ENCODE data around the gene NKX1-1.

NKX1-1 gene

DNA sequence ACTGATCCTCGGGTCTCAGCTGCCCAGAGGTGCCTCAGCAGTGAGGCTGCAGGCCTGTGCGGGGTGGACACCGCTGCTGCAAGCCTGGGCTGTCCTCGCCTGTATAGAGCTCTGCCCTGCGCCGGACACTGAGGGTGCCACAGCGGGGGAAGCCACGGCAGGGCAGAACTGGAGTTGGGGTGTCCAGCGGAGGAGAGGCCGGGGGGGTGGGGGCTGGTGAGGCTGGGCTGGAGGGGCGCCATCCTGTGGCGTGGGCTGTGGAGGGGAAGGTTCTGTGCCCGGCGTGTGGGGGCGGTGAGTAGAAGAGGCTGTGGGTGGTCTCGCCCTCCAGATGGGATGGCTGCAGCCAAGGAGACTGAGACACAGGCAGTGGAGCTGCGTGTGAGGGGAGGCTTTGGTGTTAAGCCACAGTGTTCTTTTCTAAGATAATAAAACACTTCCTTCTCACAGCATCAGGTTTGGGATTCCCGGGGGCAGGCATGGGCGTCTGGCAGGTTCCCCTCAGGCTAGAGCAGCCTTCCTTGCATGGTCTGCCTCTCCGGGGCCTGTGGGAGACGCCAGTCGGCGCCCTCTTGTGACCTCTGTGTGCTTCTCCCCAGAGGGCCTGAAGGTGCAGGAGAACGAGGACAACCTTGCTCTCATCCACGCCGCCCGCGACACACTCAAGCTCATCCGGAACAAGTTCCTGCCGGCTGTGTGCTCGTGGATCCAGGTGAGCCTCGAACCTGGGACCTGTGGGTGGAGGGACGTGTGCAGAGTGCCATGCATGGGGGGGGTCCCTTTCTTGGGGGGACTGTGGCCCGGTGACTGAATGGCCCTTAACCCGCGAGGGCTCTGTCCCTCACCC, 51.9 kb downstream of the NKX1-1 start:
- no peak overlapping the region for H3K4me3 ChIP-seq (ENCODE audit: low read length)
- no peak for DNase-seq (ENCODE audit: low read depth, low spot score)

DNA sequence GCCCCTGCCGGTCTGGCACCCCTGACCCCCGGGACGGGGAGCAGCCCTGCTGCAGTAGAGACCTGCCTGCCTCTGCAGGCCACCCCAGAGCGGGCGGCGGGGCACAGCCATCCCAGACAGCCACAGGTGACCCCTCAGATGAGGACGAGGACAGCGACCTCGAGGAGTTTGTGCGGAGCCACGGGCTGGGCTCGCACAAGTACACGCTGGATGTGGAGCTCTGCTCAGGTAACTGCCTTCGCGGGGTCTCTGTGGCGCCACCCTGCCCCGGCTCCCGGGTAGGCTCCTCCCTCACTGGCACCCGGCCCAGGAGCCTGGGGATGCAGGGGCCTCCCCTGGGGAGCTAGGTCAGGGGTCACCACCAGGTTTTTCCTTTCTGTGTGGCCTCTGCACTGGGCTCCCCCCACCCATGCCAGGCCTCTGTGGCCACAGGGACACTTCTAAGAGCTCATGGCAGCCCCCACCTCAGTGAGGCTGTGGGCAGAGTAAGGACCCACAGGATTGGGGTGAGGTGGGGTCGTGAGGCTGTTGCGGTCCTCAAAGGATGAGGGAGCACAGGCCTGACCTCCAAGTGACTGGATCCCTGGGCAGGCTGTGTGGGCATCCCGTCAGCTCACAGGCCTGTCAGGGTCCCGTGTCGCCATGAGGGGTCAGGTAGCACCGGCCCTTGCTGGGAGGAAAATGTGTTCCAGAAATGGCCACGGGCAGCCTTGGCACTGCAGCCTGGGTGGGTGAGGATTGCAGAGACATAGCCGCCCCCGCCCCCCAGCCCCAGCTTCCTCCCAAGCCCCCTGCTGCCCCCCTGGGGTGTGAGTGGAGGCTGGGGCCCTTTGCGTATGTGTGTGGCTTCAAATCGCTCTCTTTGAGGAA, 52.8 kb downstream of the NKX1-1 start:
- H3K4me3 ChIP-seq (ENCODE audit: low read length), result no peak overlapping the region
- no peak for DNase-seq (ENCODE audit: low read depth, low spot score)

All from Jurkat, Clone E6-1 (cell line).